Astrocyte (in vitro differentiated cells and primary cell): ENCODE data around the gene C12orf43.

Experiments
- CTCF ChIP-seq: IDR thresholded peaks from 2 replicates; pipeline ENCODE4 v1.5.1; 2011; ENCODE audit warnings: low read depth, mild to moderate bottlenecking, inconsistent platforms, low read length, moderate library complexity; ENCODE audit not compliant: insufficient read depth
- EZH2 ChIP-seq: IDR thresholded peaks from 2 replicates; pipeline ENCODE4 v1.6.1; 2012; ENCODE audit warnings: mild to moderate bottlenecking, low read length, inconsistent platforms; ENCODE audit not compliant: insufficient read depth

- peak; percentile 31 for TF ChIP-seq CTCF
- TF ChIP-seq EZH2: no peak
Measured at GRCh38 chr12:121061831-121062230, 45.5 kb upstream of the C12orf43 start.
